ENCODE results near the gene PODNL1. TPM values are rescaled to one million over a fixed set of nuclear protein-coding genes. Genes with fewer than 3 reads are reported as not detected.
"Not testable (repeated sequence)": the region's sequence is repeated elsewhere in the genome, so short reads cannot be mapped to it uniquely, and the experiment has no call there.

The PODNL1 gene
- total RNA-seq, 6 experiments from 2014 or later = 0.19 to 0.33 TPM; not detected in 4

DNA sequence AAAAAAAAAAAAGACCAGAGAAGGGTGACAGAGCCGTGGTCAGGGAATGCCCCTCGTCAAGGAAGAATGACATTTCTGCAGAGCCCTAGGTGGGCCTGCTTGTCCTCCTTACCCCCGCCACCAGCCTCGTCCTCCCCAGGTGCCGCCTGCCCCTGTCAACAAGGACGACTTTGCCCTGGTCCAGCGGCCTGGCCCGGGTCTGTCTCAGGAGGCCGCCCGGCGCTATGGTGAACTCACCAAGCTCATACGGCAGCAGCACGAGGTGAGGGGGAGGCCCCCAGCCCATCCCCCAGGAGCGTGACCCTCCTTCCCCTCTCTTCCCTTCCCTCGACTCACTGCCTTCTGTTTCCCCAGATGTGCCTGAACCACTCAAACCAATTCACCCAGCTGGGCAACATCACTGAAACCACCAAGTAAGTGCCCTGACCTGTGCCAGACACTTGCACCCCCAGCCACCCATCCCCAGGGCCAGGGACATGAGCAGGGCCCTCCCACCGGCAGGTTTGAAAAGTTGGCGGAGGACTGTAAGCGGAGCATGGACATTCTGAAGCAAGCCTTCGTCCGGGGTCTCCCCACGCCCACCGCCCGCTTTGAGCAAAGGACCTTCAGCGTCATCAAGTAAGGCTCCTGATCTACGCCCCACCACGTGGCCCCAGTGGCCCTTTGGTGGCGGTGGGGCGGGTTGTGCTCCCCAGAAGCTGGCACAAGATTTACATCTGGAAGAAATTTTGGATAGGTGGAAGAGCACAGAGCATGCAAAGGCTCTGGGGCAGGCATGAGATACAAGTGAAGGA is 14.8 kb downstream of the PODNL1 start:
- H3K9me3 ChIP-seq = no peaks in the 10 kb centered on the region
- H3K27ac ChIP-seq = no peak overlapping the region
- intact Hi-C loops (cut with DNase I) = no loop called here
- H3K4me3 ChIP-seq = no peak overlapping the region
- WGBS (ENCODE audit: insufficient coverage, low coverage, low lambda C conversion rate, missing lambda C conversion rate) = 93% methylated on average over 15 of the region's 28 CpGs
- H3K27me3 ChIP-seq = no peaks in the 10 kb centered on the region
- TF ChIP-seq, protein P1, sequence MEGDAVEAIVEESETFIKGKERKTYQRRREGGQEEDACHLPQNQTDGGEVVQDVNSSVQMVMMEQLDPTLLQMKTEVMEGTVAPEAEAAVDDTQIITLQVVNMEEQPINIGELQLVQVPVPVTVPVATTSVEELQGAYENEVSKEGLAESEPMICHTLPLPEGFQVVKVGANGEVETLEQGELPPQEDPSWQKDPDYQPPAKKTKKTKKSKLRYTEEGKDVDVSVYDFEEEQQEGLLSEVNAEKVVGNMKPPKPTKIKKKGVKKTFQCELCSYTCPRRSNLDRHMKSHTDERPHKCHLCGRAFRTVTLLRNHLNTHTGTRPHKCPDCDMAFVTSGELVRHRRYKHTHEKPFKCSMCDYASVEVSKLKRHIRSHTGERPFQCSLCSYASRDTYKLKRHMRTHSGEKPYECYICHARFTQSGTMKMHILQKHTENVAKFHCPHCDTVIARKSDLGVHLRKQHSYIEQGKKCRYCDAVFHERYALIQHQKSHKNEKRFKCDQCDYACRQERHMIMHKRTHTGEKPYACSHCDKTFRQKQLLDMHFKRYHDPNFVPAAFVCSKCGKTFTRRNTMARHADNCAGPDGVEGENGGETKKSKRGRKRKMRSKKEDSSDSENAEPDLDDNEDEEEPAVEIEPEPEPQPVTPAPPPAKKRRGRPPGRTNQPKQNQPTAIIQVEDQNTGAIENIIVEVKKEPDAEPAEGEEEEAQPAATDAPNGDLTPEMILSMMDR (IDR thresholded peaks at IDR 0.05) = no peak
- no peak for TF ChIP-seq POLR2A (IDR thresholded peaks at IDR 0.05)
- ATAC-seq (no peak), DNase-seq (no peak)
- peaks cover 0 to 49% (median 22%) of the 10 kb centered on the region in 4 donors for H3K36me3 ChIP-seq
- H3K4me1 ChIP-seq = no peaks in the 10 kb centered on the region

DNA sequence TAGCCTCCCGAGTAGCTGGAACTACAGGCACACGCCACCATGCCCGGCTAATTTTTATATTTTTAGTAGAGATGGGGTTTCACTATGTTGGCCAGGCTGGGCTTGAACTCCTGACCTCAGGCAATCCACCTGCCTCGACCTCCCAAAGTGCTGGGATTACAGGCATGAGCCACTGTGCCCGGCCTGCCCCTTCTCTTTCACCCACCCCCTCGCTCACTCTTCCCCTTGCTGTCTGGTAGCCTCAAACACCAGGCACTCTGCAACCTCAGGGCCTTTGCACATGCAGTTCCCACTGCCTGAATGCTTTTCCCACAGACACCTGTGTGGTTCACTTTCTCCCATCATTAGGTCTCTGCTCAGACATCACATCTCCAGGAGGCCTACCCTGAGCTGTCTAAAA is 16.1 kb downstream of the PODNL1 start:
- Histone ChIP-seq H3K36me3 (peaks cover 0 to 47% (median 22%) of the 10 kb centered on the region in 4 donors), H3K4me1 (peaks cover 0 to 11% (median 0%) of the 10 kb centered on the region in 4 donors)
- H3K4me3 ChIP-seq; H3K27me3 ChIP-seq; intact Hi-C loops (cut with DNase I); DNase-seq; ATAC-seq; H3K27ac ChIP-seq; H3K9me3 ChIP-seq: not testable (repeated sequence)
- 90% methylated on average over 5 of the region's 6 CpGs for WGBS (ENCODE audit: insufficient coverage, low coverage, low lambda C conversion rate, missing lambda C conversion rate)

DNA sequence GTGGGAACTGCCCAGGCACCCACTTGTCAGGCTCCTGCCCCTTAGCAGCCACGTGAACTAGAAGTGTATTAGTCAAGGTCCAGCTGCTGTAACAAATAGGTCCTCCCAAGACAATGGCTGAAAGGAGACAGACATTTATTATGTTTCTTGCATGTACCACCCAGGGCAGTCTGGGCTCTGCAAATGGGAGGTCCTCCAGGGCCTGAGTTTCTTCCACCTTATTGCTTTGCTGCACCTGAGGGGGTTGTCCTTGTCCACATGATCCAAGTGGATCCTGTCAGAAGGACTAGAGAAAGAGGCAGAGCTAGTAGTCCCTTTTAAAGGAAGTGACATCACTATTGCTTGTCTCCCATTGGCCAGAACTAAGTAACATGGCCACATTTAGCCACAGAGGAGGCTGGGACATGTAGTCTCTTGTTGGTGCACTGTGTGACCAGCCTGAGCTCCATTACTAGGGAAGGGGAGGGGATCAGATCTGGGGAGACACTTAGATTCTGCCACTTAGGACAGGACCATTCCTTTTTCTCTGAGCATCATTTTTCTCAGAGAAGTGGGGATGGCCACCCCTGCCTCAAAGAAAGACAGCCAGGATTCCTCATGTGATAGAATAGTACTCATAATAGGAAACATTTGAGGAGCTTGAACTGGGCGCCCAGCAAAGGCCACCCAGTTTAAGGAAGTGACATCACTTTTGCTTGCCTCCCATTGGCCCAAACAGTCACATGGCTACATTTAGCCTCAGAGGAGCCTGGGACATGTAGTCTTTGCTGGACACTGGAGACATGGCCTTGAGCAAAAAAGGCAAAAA is 17.1 kb downstream of the PODNL1 start:
- ATAC-seq = peak in 3 of 4 donors; percentile 26 to 41 (median 27)
- no peak for DNase-seq
- H3K36me3 ChIP-seq = peaks cover 0 to 40% (median 22%) of the 10 kb centered on the region in 4 donors

DNA sequence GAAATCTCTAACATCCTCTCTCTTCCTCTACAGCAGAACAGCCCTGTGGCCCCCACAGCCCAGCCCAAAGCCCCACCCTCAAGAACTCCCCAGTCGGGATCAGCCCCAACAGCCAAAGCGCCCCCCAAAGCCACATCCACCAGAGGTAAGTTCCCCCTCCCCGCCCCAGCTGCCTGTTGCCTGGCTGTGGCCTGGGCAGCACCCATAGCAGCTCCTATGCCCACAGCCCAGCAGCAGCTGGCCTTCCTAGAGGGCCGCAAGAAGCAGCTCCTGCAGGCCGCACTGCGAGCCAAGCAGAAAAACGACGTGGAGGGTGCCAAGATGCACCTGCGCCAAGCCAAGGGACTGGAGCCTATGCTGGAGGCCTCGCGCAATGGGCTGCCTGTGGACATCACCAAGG is 17.7 kb downstream of the PODNL1 start:
- Histone ChIP-seq H3K36me3 (peaks cover 0 to 43% (median 22%) of the 10 kb centered on the region in 4 donors), H3K4me3 (no peak overlapping the region), H3K27me3 (no peaks in the 10 kb centered on the region), H3K9me3 (no peaks in the 10 kb centered on the region), H3K27ac (no peak overlapping the region), H3K4me1 (peaks cover 0 to 11% (median 0%) of the 10 kb centered on the region in 4 donors)
- intact Hi-C loops (cut with DNase I) = no loop called here
- ATAC-seq (no peak), DNase-seq (no peak)
- WGBS (ENCODE audit: insufficient coverage, low coverage, low lambda C conversion rate, missing lambda C conversion rate) = no CpG with 5 or more reads among the region's 11 CpGs
- TF ChIP-seq, protein P1 (IDR thresholded peaks at IDR 0.05) = no peak
- TF ChIP-seq POLR2A (IDR thresholded peaks at IDR 0.05) = no peak

More for the DNA sequence above, 17.1 kb downstream of the PODNL1 start:
- no peaks in the 10 kb centered on the region for H3K9me3 ChIP-seq
- WGBS (ENCODE audit: insufficient coverage, low coverage, low lambda C conversion rate, missing lambda C conversion rate) = 83% methylated on average over 1 of the region's 2 CpGs
- no peak overlapping the region for H3K4me3 ChIP-seq
- H3K27me3 ChIP-seq = no peaks in the 10 kb centered on the region
- intact Hi-C loops (cut with DNase I) = no loop called here
- H3K4me1 ChIP-seq = peaks cover 0 to 11% (median 0%) of the 10 kb centered on the region in 4 donors
- no peak overlapping the region for H3K27ac ChIP-seq
- TF ChIP-seq, protein P1 (IDR thresholded peaks at IDR 0.05) = no peak
- no peak for TF ChIP-seq POLR2A (IDR thresholded peaks at IDR 0.05)

Data from right lobe of liver (tissue), 6 donors.